ENCODE results near the gene BNC1.
"Not testable (repeated sequence)": the region's sequence is repeated elsewhere in the genome, so short reads cannot be mapped to it uniquely, and the experiment has no call there.

Gene BNC1

DNA sequence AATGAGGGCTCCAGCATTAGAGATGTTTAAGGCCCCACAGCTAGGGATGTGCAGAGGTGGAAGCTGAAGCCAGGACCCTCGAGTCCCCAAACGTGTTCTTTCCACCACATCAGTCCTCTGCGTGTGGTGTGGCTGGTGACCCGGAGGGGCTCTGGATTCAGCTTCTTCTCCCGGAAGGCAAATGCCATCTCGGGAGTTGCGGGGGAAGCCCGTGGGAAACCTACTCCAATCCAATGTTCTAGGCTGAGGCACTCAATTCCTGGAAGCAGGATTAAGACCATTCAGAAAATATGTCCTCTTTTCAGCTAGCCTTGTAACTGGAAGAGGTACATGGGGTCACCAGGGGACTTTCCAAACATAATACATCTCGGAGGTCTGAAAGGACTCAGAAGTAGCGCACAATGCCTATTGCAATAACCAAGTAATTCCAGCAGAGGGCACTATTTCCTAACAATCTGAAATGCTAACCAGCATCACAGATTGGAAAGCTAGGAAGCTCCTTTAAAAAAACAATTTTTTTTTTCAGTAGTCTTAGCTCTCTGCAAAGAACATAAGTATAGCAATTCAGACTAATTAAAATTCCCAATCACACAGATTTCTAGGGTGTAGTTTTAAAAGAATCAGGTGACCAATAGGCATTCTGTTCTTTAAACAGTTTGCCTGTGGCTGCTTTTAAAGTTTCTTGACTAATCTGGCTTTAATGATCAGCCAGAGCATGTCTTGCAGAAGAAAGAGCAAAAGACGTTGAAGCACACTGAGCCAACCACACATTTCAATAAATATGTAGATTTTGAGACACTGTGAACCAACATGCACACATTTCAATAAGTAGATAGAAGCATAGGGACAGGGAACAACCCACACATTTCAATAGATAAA, 36.1 kb downstream of the BNC1 start:
- DNase-seq (ENCODE audit: low read depth in 2 of 2): no peak

DNA sequence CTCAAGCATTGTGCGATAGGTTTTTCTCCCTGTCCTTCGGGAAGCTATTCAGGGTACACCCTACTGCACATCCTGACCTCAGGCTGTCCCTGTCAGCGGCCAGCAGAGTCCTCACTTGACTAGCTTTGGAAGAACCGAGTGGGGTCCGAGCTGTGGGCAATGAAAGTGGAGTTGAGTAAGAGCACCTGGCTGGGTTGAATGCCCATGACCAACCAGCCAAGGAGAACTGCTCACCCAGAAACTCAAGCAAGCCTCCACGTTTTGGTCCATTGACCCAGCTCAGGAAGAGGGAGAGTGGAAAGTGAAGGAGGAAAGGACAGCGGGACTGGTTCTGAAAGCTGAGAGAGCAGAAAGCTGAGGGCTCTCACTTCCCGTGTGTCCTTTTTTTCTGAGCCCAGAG, 40.8 kb downstream of the BNC1 start:
- DNase-seq (ENCODE audit: low read depth in 2 of 2): no peak

DNA sequence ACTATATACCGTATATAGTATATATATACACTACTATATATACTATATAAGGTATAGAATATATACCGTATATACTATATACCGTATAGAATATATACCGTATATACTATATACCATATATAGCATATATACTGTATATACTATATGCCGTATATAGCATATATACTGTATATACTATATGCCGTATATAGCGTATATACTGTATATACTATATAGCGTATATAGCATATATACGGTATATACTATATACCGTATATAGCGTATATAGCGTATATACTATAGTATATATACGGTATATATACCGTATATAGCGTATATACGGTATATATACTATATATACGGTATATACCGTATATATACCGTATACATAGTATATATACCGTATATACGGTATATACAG, 54.2 kb downstream of the BNC1 start:
- DNase-seq (ENCODE audit: low read depth in 2 of 2): no peak

DNA sequence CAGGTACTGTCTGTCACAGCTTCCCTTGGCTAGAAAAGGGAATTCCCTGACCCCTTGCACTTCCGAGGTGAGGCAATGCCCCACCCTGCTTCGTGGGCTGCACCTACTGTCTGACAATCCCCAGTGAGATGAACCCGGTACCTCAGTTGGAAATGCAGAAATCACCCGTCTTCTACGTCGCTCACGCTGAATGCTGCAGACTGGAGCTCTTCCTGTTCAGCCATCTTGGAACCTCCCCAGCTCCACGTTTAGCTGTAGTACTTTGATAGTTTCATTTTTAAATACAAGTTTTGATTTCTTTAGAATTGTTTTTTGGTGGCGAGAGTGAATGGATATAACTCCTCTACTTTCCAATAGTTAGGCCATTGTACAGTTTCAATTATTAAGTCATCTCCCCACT, 59.0 kb downstream of the BNC1 start:
- DNase-seq (ENCODE audit: low read depth in 2 of 2): no peak

DNA sequence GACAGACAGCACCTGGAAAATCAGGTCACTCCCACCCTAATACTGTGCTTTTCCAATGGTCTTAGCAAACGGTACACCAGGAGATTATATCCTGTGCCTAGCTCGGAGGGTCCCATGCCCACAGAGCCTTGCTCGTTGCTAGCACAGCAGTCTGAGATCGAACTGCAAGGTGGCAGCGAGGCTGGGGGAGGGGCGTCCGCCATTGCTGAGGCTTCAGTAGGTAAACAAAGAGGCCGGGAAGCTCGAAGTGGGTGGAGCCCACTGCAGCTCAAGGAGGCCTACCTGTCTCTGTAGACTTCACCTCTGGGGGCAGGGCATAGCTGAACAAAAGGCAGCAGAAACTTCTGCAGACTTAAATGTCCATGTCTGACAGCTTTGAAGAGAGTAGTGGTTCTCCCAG, 62.7 kb downstream of the BNC1 start:
- not testable (repeated sequence) for DNase-seq (ENCODE audit: low read depth in 2 of 2)

DNA sequence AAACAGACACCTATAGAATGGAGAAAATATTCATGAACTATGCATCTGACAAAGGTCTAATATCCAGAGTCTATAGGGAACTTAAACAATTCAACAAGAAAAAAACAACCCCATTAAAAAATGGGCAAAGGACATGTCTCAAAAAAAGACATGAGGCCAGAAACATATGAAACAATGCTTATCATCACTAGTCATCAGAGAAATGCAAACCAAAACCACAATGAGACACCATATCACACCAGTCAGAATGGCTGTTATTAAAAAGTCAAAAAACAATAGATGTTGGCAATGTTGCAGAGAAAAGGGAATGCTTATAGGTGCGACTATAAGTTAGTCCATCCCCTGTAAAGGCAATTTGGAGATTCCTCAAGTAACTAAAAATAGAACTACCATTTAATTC, 65.4 kb downstream of the BNC1 start:
- no peak for DNase-seq (ENCODE audit: low read depth in 2 of 2)

DNA sequence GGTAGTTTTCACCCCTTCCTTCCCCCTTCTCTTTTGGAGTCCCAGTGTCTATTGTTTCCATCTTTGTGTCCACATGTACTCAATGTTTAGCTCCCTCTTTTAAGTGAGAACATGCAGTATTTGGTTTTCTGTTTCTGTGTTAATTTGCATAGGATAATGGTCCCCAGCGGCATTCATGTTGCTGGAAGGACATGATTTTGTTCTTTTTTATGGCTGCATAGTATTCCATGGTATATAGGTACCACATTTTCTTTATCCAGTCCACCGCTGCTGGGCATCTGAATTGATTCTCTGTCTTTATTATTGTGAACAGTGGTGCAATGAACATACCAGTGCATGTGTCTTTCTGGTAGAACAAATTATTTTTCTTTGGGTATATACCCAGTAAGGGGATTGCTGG, 69.2 kb downstream of the BNC1 start:
- DNase-seq (ENCODE audit: low read depth in 2 of 2): no peak

DNA sequence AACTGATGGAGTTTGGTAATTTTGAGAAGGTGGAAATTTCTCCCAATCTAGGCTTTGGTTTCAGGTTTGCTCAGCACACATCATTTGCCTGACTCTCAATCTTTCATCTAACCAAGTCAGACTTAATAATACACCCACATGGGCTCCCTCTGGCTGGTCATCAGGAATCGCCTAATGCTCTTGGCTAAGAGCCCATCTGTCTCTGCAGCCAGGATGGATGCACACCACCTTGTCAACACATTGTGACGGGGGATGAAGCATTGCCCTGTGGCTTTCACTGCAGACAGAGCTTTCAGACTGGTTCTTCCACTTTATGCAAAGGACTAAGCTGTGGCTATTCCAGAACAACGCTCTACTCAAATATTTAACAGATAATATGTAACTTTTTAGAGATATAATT, 73.8 kb downstream of the BNC1 start:
- no peak for DNase-seq (ENCODE audit: low read depth in 2 of 2)

DNA sequence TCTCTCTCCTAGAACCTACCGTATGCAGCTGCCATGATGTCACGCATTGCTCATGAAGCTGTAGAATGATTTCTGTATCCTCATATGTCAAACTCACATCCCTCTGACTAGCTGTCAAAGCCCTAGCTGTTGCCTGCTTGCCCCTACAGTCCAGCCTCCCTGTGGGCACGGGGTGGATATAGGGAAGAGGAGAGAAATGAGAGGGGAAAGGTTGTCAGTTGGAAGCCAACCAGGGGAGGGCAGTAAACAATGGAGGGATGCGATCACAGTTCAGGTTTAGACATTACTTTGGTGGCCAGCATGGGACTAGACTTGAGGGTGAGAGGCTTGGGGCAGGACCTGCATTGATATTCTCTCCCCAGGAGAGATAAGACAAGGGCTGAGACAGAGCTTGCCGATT, 75.1 kb downstream of the BNC1 start:
- no peak for DNase-seq (ENCODE audit: low read depth in 2 of 2)

DNA sequence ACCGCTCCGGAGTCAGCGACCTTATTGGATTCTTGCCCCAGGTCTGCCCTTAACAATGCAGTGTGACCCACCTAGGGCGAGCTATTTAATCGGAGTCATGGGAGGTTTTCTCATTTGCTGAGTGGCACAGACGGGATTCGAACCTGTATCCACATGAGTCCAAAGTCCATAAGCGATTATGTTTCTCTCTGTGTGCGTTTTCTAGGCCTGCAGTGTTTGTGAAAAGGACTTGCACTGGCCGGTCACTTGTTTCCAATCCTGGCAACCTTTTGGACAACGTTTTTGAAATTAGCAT, 76.2 kb downstream of the BNC1 start:
- no peak for DNase-seq (ENCODE audit: low read depth in 2 of 2)

DNA sequence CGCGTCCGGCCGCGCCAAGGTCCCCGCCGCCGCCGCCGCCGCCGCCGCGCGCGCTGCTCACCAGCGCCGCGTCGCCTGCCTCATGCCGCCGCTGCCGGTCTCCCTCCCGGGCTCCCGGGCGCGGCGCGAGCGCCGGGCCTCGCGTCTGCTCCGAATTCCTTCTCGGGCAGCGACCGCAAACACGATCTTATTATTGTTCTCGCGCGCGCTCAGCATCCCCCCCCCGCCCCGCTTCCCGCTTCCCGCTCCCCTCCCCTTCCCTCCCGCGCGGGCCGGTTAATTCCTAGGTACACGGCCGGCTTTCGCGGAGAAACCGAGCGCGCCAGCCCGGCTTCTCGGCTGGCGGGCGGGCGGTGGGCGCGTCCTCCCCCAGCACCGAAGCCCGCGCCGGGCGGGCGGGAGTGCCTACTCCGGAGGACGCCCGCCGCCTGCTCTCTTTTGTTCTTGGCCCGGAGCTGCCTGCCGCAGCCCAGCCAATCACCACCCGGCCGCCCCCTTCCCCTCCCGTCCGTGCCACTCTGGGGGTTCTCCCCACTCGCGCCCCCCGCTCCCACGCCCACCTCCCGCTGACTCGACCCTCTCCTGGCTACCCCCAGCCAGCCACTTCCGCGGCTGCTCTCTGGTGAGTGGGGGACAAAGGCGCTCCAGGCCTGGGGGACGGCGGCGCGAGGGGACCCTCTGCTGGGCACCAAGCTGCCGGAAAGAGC, 76.7 kb downstream of the BNC1 start, which contains the start of gene HDGFL3:
HDGFL3 (minus strand) TSS at position 164 of the 707 bp plus-strand sequence. CDS start 409 bp downstream, outside the sequence.
- peak in 1 of 2 donors; percentile 11 for DNase-seq (ENCODE audit: low read depth in 2 of 2)

DNA sequence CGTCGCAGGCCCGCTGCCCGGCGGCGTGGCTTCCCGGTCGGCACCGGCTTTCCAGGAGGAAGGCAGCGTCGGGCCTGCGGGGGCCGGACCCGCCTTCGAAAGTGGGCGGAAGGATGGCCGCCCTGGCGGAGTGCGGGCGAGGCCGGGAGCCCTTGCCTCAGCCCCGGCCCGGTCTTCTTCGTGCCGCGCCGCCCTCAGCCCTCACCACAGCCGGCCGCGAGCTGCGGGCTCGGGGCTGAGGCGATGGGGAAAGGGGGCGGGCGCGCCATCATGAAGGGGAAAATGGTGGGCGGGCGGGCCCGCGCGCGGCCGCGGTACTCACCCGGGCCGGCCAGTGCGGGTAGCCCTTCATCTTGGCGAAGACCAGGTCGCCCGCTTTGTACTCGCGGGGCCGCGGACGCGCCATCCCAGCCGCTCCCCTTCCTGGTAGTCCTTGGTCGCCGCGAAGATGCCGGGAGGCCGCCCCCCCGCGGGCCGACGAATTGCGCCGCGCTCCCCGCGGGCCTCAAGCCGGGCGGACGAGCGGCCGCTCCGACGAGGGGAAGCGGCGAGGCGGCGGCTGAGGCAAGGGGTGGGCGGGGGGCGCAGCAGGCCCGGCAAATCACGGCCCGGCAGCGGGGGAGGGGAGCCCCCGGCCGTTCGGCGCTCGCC, 77.3 kb downstream of the BNC1 start:
- no peak for DNase-seq (ENCODE audit: low read depth in 2 of 2)

DNA sequence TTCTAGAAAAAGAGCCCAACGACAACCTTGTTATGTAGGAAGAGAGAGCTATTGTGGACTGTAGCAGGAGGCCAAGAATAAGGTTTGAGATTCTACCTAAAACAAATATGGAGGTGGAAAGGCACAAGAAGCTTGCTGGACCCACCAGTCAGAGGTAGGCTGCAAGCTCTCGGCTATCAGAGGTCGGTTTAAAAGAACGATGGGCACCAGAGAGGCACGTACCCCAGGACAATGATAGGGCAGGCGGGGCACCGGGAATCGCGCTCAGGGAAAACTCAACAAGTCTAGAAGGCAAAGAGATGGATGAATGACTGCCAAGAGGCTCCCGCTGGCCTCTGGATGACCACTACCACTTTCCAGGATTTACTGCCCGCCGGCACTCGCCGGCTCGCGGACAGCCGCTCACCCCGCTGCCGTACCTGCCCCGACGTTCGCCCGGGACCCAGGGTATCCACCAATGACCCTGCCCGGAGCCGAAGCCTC, 77.9 kb downstream of the BNC1 start:
- DNase-seq (ENCODE audit: low read depth in 2 of 2): no peak

Measured in activated CD8-positive, alpha-beta memory T cell treated with anti-CD3 and anti-CD28 coated beads for 4 hours (primary cell).